ENCODE results near the gene TRIM9.

DNA sequence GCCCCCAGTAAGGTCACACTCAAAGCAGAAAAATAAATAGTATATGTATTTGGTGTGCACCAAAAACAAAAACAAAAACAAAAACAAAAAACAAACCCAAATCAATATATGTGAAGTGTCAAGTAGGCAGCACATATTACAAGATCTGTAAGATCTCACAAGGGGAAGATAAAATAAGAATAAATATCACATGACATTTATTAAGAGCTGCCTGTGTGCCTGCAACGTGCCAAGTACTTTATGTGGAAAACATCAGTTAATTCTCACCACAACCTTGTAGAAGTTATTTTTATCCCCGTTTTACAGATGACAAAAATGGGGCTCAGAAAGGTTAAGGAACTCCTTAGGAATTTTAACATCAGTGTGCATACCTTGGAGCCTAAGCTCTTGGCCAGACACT, 26.6 kb downstream of the TRIM9 start:
- TF ChIP-seq, protein P1, sequence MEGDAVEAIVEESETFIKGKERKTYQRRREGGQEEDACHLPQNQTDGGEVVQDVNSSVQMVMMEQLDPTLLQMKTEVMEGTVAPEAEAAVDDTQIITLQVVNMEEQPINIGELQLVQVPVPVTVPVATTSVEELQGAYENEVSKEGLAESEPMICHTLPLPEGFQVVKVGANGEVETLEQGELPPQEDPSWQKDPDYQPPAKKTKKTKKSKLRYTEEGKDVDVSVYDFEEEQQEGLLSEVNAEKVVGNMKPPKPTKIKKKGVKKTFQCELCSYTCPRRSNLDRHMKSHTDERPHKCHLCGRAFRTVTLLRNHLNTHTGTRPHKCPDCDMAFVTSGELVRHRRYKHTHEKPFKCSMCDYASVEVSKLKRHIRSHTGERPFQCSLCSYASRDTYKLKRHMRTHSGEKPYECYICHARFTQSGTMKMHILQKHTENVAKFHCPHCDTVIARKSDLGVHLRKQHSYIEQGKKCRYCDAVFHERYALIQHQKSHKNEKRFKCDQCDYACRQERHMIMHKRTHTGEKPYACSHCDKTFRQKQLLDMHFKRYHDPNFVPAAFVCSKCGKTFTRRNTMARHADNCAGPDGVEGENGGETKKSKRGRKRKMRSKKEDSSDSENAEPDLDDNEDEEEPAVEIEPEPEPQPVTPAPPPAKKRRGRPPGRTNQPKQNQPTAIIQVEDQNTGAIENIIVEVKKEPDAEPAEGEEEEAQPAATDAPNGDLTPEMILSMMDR (conservative IDR thresholded peaks at IDR 0.05), result no peak
- no peak for TF ChIP-seq ZFX (IDR thresholded peaks at IDR 0.05)
